ENCODE results near the gene UBE2L3.
"Not testable (repeated sequence)": the region's sequence is repeated elsewhere in the genome, so short reads cannot be mapped to it uniquely, and the experiment has no call there.

UBE2L3 gene

DNA sequence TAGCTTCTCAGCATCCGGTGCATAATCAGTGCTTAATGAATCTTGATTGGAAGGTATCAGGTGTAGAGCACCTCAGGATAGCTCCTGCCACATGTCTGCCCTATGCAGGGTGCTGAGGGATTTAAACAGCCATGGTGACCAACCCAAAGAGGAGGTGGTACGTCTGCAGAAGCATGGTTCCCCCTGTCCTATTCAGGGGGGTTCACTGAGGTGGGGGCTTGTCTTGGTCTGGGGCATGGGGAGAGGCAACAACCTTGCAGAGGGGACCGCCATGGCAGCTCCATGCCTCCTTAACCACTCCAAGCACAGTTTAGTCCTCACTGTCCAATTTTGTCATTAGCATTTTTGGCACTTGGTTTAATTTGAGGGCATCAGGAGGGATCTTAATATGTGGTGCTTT lies 24.9 kb downstream of the UBE2L3 start:
- no peak overlapping the region for H3K56ac ChIP-seq (ENCODE audit: low read length)
- no peak overlapping the region for H4K5ac ChIP-seq (ENCODE audit: low read length)
- H3K4me3 ChIP-seq (ENCODE audit: low read length) = no peak overlapping the region
- H3K4me2 ChIP-seq (ENCODE audit: low read length) = no peak overlapping the region
- H3K27me3 ChIP-seq (ENCODE audit: insufficient read depth, low read length, poor library complexity) = no peaks in the 10 kb centered on the region
- H2BK120ac ChIP-seq (ENCODE audit: low read depth, low read length) = no peak overlapping the region
- peaks cover 88% of the 10 kb centered on the region for H3K79me2 ChIP-seq (ENCODE audit: control insufficient read depth, insufficient read depth, low read length)
- DNase-seq = no peak
- H3K36me3 ChIP-seq (ENCODE audit: control insufficient read depth, insufficient read depth, low read length) = peaks cover 19% of the 10 kb centered on the region
- H2BK5ac ChIP-seq (ENCODE audit: low read length) = no peak overlapping the region
- H3K27ac ChIP-seq (ENCODE audit: low read depth, low read length) = no peak overlapping the region
- no peak overlapping the region for H4K8ac ChIP-seq (ENCODE audit: low read depth, low read length)
- no peaks in the 10 kb centered on the region for H3K4me1 ChIP-seq (ENCODE audit: control insufficient read depth, low read depth, low read length)
- no peak overlapping the region for H3K23ac ChIP-seq (ENCODE audit: low read length)
- no peak overlapping the region for H3K9ac ChIP-seq (ENCODE audit: low read length)
- H2BK15ac ChIP-seq (replicated peaks; ENCODE audit: low read depth) = no peak overlapping the region
- H2AK5ac ChIP-seq (ENCODE audit: low read length) = no peak overlapping the region
- H3K79me1 ChIP-seq (ENCODE audit: low read length) = peaks cover 51% of the 10 kb centered on the region
- WGBS (ENCODE audit: extremely low coverage, insufficient coverage, low lambda C conversion rate) = no CpG with 5 or more reads among the region's 3 CpGs
- H3K18ac ChIP-seq (ENCODE audit: low read length) = no peak overlapping the region
- no peak overlapping the region for H3K4ac ChIP-seq (ENCODE audit: low read depth, low read length)

DNA sequence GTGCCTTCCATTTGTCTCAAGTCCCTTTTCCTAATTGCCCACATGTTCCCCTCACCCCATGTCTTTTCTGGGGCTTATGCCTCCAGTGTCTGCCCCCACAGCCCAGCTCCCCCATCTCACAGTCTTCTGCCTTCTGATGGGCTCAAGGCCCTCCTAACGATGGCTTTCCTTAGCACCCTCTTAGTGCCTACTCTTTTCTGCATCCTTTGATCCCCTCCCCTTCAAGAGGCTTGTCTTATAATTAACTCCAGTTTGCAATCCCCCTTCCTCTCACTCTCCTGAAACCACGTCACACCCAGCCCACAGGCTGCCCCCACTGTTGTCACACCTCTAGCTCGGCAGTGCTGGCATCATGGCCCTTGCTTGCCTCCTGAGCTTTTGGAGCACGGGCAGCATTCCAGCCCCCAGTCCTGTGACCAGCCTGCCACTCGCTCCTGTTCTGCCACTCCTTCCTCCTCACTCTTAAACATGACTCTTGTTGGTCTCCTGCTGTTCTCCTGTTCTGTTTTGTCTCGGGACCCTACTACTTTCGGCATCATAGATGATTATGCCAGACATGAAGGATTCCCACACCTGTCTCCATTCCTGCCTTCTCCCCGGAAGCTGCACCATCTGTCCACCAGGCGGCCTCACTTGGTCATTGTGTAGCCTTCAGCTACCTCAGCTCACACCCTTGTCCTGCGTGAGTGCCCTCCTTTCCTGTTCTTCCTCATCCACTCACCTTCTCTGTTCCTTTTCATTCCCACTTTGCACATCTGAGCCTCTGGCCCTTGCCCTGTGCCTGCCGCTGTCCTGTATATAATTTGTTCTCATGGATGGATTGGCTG lies 26.1 kb downstream of the UBE2L3 start:
- Histone ChIP-seq H3K18ac (ENCODE audit: low read length) (no peak overlapping the region), H3K27me3 (ENCODE audit: insufficient read depth, low read length, poor library complexity) (no peaks in the 10 kb centered on the region), H3K4me3 (ENCODE audit: low read length) (no peak overlapping the region), H3K36me3 (ENCODE audit: control insufficient read depth, insufficient read depth, low read length) (peaks cover 19% of the 10 kb centered on the region), H3K4me1 (ENCODE audit: control insufficient read depth, low read depth, low read length) (no peaks in the 10 kb centered on the region), H3K27ac (ENCODE audit: low read depth, low read length) (no peak overlapping the region), H2AK5ac (ENCODE audit: low read length) (no peak overlapping the region), H3K56ac (ENCODE audit: low read length) (no peak overlapping the region), H3K23ac (ENCODE audit: low read length) (no peak overlapping the region), H2BK120ac (ENCODE audit: low read depth, low read length) (no peak overlapping the region), H3K79me2 (ENCODE audit: control insufficient read depth, insufficient read depth, low read length) (peaks cover 81% of the 10 kb centered on the region), H3K4me2 (ENCODE audit: low read length) (no peak overlapping the region), H4K8ac (ENCODE audit: low read depth, low read length) (no peak overlapping the region), H3K4ac (ENCODE audit: low read depth, low read length) (no peak overlapping the region), H2BK15ac (replicated peaks; ENCODE audit: low read depth) (no peak overlapping the region), H3K79me1 (ENCODE audit: low read length) (peaks cover 43% of the 10 kb centered on the region), H3K9ac (ENCODE audit: low read length) (no peak overlapping the region), H4K5ac (ENCODE audit: low read length) (no peak overlapping the region), H2BK5ac (ENCODE audit: low read length) (no peak overlapping the region)
- DNase-seq = peak; percentile 59
- no CpG with 5 or more reads among the region's 11 CpGs for WGBS (ENCODE audit: extremely low coverage, insufficient coverage, low lambda C conversion rate)

DNA sequence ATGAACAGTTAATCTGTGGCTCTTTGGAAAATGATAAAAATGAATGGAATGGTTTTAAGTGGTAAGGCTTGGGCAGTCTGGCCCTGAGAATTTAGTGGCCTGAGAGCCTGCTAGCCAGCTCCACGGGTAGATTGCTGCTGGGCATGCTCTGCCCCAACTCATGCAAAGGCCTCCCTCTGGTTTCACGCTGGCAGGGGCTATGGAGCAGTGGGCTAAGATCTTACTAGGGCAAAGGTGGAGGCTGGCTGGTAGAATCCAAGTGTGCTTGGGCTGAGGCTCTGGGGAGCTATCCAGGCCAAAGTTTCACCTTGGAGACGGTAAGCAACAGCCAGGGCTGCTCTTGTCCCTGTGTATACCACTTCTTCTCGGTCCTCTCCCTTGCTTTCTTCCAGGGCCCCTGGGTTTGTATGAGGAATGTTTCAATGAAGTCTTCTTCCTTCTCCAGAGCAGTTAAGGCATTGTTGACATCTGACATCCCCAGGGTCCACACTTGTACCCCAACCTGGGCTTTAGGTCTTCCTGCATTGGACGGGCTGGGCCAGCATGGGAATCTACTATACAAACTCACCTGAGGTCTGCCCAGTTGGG lies 27.4 kb downstream of the UBE2L3 start:
- no peak overlapping the region for H4K5ac ChIP-seq (ENCODE audit: low read length)
- no peak overlapping the region for H2BK15ac ChIP-seq (replicated peaks; ENCODE audit: low read depth)
- no peak overlapping the region for H3K4ac ChIP-seq (ENCODE audit: low read depth, low read length)
- H3K4me2 ChIP-seq (ENCODE audit: low read length) = no peak overlapping the region
- no peak overlapping the region for H3K4me3 ChIP-seq (ENCODE audit: low read length)
- no peaks in the 10 kb centered on the region for H3K27me3 ChIP-seq (ENCODE audit: insufficient read depth, low read length, poor library complexity)
- WGBS (ENCODE audit: extremely low coverage, insufficient coverage, low lambda C conversion rate) = no CpG with 5 or more reads among the region's 5 CpGs
- no peak for DNase-seq
- H3K27ac ChIP-seq (ENCODE audit: low read depth, low read length) = no peak overlapping the region
- H2BK120ac ChIP-seq (ENCODE audit: low read depth, low read length) = no peak overlapping the region
- peaks cover 82% of the 10 kb centered on the region for H3K79me2 ChIP-seq (ENCODE audit: control insufficient read depth, insufficient read depth, low read length)
- no peak overlapping the region for H3K9ac ChIP-seq (ENCODE audit: low read length)
- H4K8ac ChIP-seq (ENCODE audit: low read depth, low read length) = no peak overlapping the region
- no peak overlapping the region for H3K23ac ChIP-seq (ENCODE audit: low read length)
- H3K79me1 ChIP-seq (ENCODE audit: low read length) = peaks cover 46% of the 10 kb centered on the region
- no peaks in the 10 kb centered on the region for H3K4me1 ChIP-seq (ENCODE audit: control insufficient read depth, low read depth, low read length)
- peaks cover 20% of the 10 kb centered on the region for H3K36me3 ChIP-seq (ENCODE audit: control insufficient read depth, insufficient read depth, low read length)
- no peak overlapping the region for H3K56ac ChIP-seq (ENCODE audit: low read length)
- no peak overlapping the region for H3K18ac ChIP-seq (ENCODE audit: low read length)
- H2BK5ac ChIP-seq (ENCODE audit: low read length) = no peak overlapping the region
- H2AK5ac ChIP-seq (ENCODE audit: low read length) = no peak overlapping the region

DNA sequence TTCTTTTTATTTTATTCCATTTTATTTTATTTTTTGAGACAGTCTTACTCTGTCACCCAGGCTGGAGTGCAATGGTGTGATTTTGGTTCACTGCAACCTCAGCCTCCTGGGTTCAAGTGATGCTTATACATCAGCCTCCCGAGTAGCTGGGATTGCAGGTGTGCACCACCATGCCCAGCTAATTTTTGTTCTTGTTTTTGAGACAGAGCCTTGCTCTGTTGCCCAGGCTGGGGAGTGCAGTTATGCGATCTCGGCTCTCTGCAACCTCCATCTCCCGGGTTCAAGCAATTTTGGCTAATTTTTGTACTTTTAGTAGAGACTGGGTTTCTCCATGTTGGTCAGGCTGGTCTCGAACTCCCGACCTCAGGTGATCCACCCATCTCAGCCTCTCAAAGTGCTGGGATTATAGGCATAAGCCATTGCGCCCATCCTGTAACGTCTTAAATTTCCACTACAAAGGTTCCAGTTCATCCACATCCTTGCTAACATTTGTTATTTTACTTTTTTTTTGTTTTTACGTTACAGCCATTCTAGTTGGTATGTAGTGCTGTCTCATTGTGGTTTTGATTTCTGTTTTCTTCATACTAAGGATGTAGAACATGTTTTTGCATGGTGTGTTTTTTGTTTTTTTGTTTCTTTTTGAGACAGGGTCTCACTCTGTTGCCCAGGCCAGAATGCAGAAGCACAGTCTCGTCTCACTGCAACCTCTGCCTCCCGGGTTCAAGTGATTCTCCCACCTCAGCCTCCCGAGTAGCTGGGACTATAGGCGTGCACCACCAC lies 29.0 kb downstream of the UBE2L3 start:
- H4K5ac ChIP-seq (ENCODE audit: low read length); DNase-seq; H2BK5ac ChIP-seq (ENCODE audit: low read length); H3K4me2 ChIP-seq (ENCODE audit: low read length); H3K27ac ChIP-seq (ENCODE audit: low read depth, low read length); H3K27me3 ChIP-seq (ENCODE audit: insufficient read depth, low read length, poor library complexity); H3K9ac ChIP-seq (ENCODE audit: low read length); H3K18ac ChIP-seq (ENCODE audit: low read length); H3K4ac ChIP-seq (ENCODE audit: low read depth, low read length); H3K23ac ChIP-seq (ENCODE audit: low read length); H4K8ac ChIP-seq (ENCODE audit: low read depth, low read length); H2BK15ac ChIP-seq (replicated peaks; ENCODE audit: low read depth); H2AK5ac ChIP-seq (ENCODE audit: low read length); H2BK120ac ChIP-seq (ENCODE audit: low read depth, low read length); H3K4me3 ChIP-seq (ENCODE audit: low read length); H3K4me1 ChIP-seq (ENCODE audit: control insufficient read depth, low read depth, low read length); H3K56ac ChIP-seq (ENCODE audit: low read length): not testable (repeated sequence)
- peaks cover 20% of the 10 kb centered on the region for H3K36me3 ChIP-seq (ENCODE audit: control insufficient read depth, insufficient read depth, low read length)
- no CpG with 5 or more reads among the region's 13 CpGs for WGBS (ENCODE audit: extremely low coverage, insufficient coverage, low lambda C conversion rate)
- H3K79me2 ChIP-seq (ENCODE audit: control insufficient read depth, insufficient read depth, low read length) = peaks cover 79% of the 10 kb centered on the region
- peaks cover 37% of the 10 kb centered on the region for H3K79me1 ChIP-seq (ENCODE audit: low read length)

DNA sequence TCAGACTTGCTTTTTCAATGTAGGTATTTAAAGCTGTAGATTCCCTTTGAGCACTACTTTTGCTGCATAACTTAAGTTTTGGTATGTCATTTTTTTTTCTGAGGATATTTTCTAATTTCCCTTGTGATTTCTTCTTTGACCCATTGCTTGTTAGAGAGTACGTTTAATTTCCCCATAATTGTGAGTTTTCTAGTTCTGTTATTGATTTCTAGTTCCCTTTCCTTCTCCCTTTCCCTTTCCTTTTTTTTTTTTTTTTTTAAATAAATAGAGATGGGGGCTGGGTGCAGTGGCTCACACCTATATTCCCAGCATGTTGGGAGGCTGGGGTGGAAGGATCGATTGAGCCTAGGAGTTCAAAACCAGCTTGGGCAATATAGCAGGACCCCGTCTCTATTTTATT lies 30.8 kb downstream of the UBE2L3 start:
- H2AK5ac ChIP-seq (ENCODE audit: low read length) = no peak overlapping the region
- no peaks in the 10 kb centered on the region for H3K27me3 ChIP-seq (ENCODE audit: insufficient read depth, low read length, poor library complexity)
- no peak overlapping the region for H3K4me3 ChIP-seq (ENCODE audit: low read length)
- no peak for DNase-seq
- no peak overlapping the region for H3K9ac ChIP-seq (ENCODE audit: low read length)
- H4K8ac ChIP-seq (ENCODE audit: low read depth, low read length) = no peak overlapping the region
- no peak overlapping the region for H2BK15ac ChIP-seq (replicated peaks; ENCODE audit: low read depth)
- no peaks in the 10 kb centered on the region for H3K4me1 ChIP-seq (ENCODE audit: control insufficient read depth, low read depth, low read length)
- WGBS (ENCODE audit: extremely low coverage, insufficient coverage, low lambda C conversion rate) = no CpG with 5 or more reads among the region's 3 CpGs
- H3K27ac ChIP-seq (ENCODE audit: low read depth, low read length) = no peak overlapping the region
- H3K4ac ChIP-seq (ENCODE audit: low read depth, low read length) = no peak overlapping the region
- H3K18ac ChIP-seq (ENCODE audit: low read length) = no peak overlapping the region
- peaks cover 19% of the 10 kb centered on the region for H3K36me3 ChIP-seq (ENCODE audit: control insufficient read depth, insufficient read depth, low read length)
- no peak overlapping the region for H2BK5ac ChIP-seq (ENCODE audit: low read length)
- peaks cover 72% of the 10 kb centered on the region for H3K79me2 ChIP-seq (ENCODE audit: control insufficient read depth, insufficient read depth, low read length)
- H2BK120ac ChIP-seq (ENCODE audit: low read depth, low read length) = no peak overlapping the region
- no peak overlapping the region for H4K5ac ChIP-seq (ENCODE audit: low read length)
- H3K79me1 ChIP-seq (ENCODE audit: low read length) = peaks cover 34% of the 10 kb centered on the region
- no peak overlapping the region for H3K4me2 ChIP-seq (ENCODE audit: low read length)
- no peak overlapping the region for H3K56ac ChIP-seq (ENCODE audit: low read length)
- H3K23ac ChIP-seq (ENCODE audit: low read length) = no peak overlapping the region
